Psoas muscle (tissue), 8 donors: Measurements from ENCODE around the gene CDH1. TPM values are rescaled to one million over a fixed set of nuclear protein-coding genes. Genes with fewer than 3 reads are reported as not detected.
"Not testable (repeated sequence)": the region's sequence is repeated elsewhere in the genome, so short reads cannot be mapped to it uniquely, and the experiment has no call there.

Experiments used
- ATAC-seq, 4 donors: fragments of 200-7000 bp; cut with Tn5 transposase; one replicate each; pipeline ENCODE4 v1.9.1; 2020; ENCODE audit warnings: moderate library complexity in 3 of 4, mild to moderate bottlenecking in 2 of 4
- DNase-seq, 2 donors: peaks; one replicate each; pipeline ENCODE4 v3.0.0-alpha.2; 2020
- H3K27ac ChIP-seq: fragments of 200-600 bp; one replicate; pipeline ENCODE4 v1.8.0; 2022
- H3K27me3 ChIP-seq, 3 donors: fragments of 200-600 bp in 1 of 3; one replicate each; pipeline versions ENCODE4 v1.6.1 to v1.8.0; 2013 to 2022; ENCODE audit warnings: low read length in 2 of 3, mild to moderate bottlenecking in 2 of 3, moderate library complexity in 1 of 3; ENCODE audit not compliant: insufficient read depth in 3 of 3
- H3K36me3 ChIP-seq, 2 donors: fragments of 200-600 bp in 1 of 2; one replicate each; pipeline versions ENCODE4 v1.6.1 to v1.8.0; 2013 to 2022; ENCODE audit warnings: low read depth in 1 of 2, mild to moderate bottlenecking in 1 of 2, moderate library complexity in 1 of 2; ENCODE audit not compliant: insufficient read depth in 1 of 2
- H3K4me1 ChIP-seq: fragments of 200-600 bp; one replicate; pipeline ENCODE4 v1.8.0; 2022
- H3K4me3 ChIP-seq: fragments of 200-600 bp; one replicate; pipeline ENCODE4 v1.8.0; 2022; ENCODE audit warnings: mild to moderate bottlenecking
- H3K9me3 ChIP-seq: fragments of 200-600 bp; one replicate; pipeline ENCODE4 v1.8.0; 2022
- CTCF ChIP-seq: fragments of 200-600 bp; IDR thresholded peaks from one replicate; pipeline ENCODE4 v1.8.0; 2022; ENCODE audit warnings: antibody characterized with exemption
- WGBS, 3 donors: extraction: QIAGEN DNeasy Blood & Tissue Kit; methylation state at CpG; one replicate each; pipeline versions ENCODE4 v1.1.6 to v1.1.7; 2013; 5-methylcytosine and 5-hydroxymethylcytosine counted together
- intact Hi-C, 2 donors: fragments of 100-400 bp; cut with DNase I; formaldehyde crosslinking; loops; one replicate each; pipeline versions ENCODE4 v1.11.0 to v1.14.2; 2022
- polyA plus RNA-seq, 3 donors: library from polyadenylated mRNA; stranded (reverse); fragments of 200-250 nt; gene quantifications; one replicate each; pipeline ENCODE4 v1.2.3, GENCODE V29; 2013
- total RNA-seq, 4 donors: library from RNA; stranded (reverse); fragmentation: NEBNext Ultra II Directional in 2 of 4; extraction: Animal tissue kit (Norgen Biotek cat#: 25700) in 2 of 4; gene quantifications; one replicate each; pipeline versions ENCODE4 v1.2.1 to v1.2.4, GENCODE V29; 2021 to 2023
- donor health status: healthy with polysubstance abuse.
- donor health status: DM: no; HTN: no; CAD: no; lungs with moderate emphysema.
- donor health status: Bipolar disorder and iron deficiency.
- donor health status: healthy.
- donor health status: DM: yes; HTN: yes; CAD: no.
- donor health status: DM: no; HTN: no; CAD: no.
- donor health status: DM: no; HTN: no; CAD: no.
- donor health status: DM: yes; HTN: yes; CAD: no.

CDH1 gene
- total and polyA plus RNA-seq, 7 donors = 0.04 to 0.63 (median 0.09) TPM; not detected in 2

- no peak for TF ChIP-seq CTCF
- no peaks in the 10 kb centered on the region for H3K36me3 ChIP-seq
- 45 to 53% (median 52%) methylated on average over 7 of the region's 7 CpGs for WGBS, 3 donors
- H3K27me3 ChIP-seq = no peaks in the 10 kb centered on the region
- ATAC-seq (no peak), DNase-seq (no peak)
- H3K4me3 ChIP-seq = no peak overlapping the region
- H3K27ac ChIP-seq = no peak overlapping the region
- intact Hi-C loops = no loop called here
- H3K4me1 ChIP-seq = no peaks in the 10 kb centered on the region
- H3K9me3 ChIP-seq = no peaks in the 10 kb centered on the region
Observed at GRCh38 chr16:68786685-68787418, 49.8 kb downstream of the CDH1 start.

GRCh38 chr16:68787419-68787807 lies 50.3 kb downstream of the CDH1 start:
- 81 to 95% (median 85%) methylated on average over 1 of the region's 1 CpG for WGBS, 3 donors

GRCh38 chr16:68790130-68790761 lies 53.2 kb downstream of the CDH1 start:
- TF ChIP-seq CTCF = no peak
- intact Hi-C loops = no loop called here
- DNase-seq (no peak), ATAC-seq (no peak)
- Histone ChIP-seq H3K9me3 (no peaks in the 10 kb centered on the region), H3K27ac (no peak overlapping the region), H3K4me3 (no peak overlapping the region), H3K27me3 (peaks cover 0 to 2% (median 0%) of the 10 kb centered on the region in 3 donors), H3K4me1 (no peaks in the 10 kb centered on the region), H3K36me3 (no peaks in the 10 kb centered on the region)
- WGBS, 3 donors = 42 to 65% (median 53%) methylated on average over 9 of the region's 9 CpGs

More at GRCh38 chr16:68787419-68787807, 50.3 kb downstream of the CDH1 start:
- ATAC-seq, H3K4me3 ChIP-seq, H3K36me3 ChIP-seq, H3K27ac ChIP-seq, intact Hi-C loops, H3K9me3 ChIP-seq, H3K27me3 ChIP-seq, H3K4me1 ChIP-seq, DNase-seq: not testable (repeated sequence)

GRCh38 chr16:68790944-68791343 lies 53.9 kb downstream of the CDH1 start:
- no peak for TF ChIP-seq CTCF
- intact Hi-C loops = no loop called here
- H3K27ac ChIP-seq = no peak overlapping the region

GRCh38 chr16:68792465-68793324 lies 55.6 kb downstream of the CDH1 start:
- no peak overlapping the region for H3K27ac ChIP-seq
- WGBS, 3 donors = 56 to 61% (median 59%) methylated on average over 20 of the region's 20 CpGs
- H3K27me3 ChIP-seq = peaks cover 0 to 2% (median 0%) of the 10 kb centered on the region in 3 donors
- no peaks in the 10 kb centered on the region for H3K9me3 ChIP-seq
- DNase-seq = no peak
- no peak overlapping the region for H3K4me3 ChIP-seq
- H3K36me3 ChIP-seq = no peaks in the 10 kb centered on the region
- no peak for ATAC-seq
- intact Hi-C loops = no loop called here
- no peaks in the 10 kb centered on the region for H3K4me1 ChIP-seq
- TF ChIP-seq CTCF = no peak

More at GRCh38 chr16:68790944-68791343, 53.9 kb downstream of the CDH1 start:
- Histone ChIP-seq H3K27me3 (peaks cover 0 to 2% (median 0%) of the 10 kb centered on the region in 3 donors), H3K4me3 (no peak overlapping the region), H3K9me3 (no peaks in the 10 kb centered on the region), H3K36me3 (no peaks in the 10 kb centered on the region), H3K4me1 (no peaks in the 10 kb centered on the region)
- WGBS, 3 donors = 75 to 84% (median 81%) methylated on average over 4 of the region's 4 CpGs
- DNase-seq = no peak
- no peak for ATAC-seq
